ENCODE data around the gene APBB2.

APBB2 gene

GRCh38 chr4:41076481-41076880 lies 137.9 kb downstream of the APBB2 start:
- H3K27me3 ChIP-seq: no peaks in the 10 kb centered on the region
- TF ChIP-seq Cebpa-rat (IDR thresholded peaks at IDR 0.05): no peak
- H3K9ac ChIP-seq: no peak overlapping the region
- peaks cover 5% of the 10 kb centered on the region for H3K4me1 ChIP-seq
- H3K4me2 ChIP-seq: no peak overlapping the region
- H3K36me3 ChIP-seq: no peaks in the 10 kb centered on the region
- no peak overlapping the region for H3K27ac ChIP-seq
- H3K9me3 ChIP-seq: no peaks in the 10 kb centered on the region
- no peak overlapping the region for H3K4me3 ChIP-seq
- no peaks in the 10 kb centered on the region for H4K20me1 ChIP-seq

- TF ChIP-seq Cebpa-rat (IDR thresholded peaks at IDR 0.05): no peak
- H3K4me3 ChIP-seq: no peak overlapping the region
- no peaks in the 10 kb centered on the region for H4K20me1 ChIP-seq
- no peak overlapping the region for H3K9ac ChIP-seq
- H3K9me3 ChIP-seq: no peaks in the 10 kb centered on the region
- H3K36me3 ChIP-seq: no peaks in the 10 kb centered on the region
- H3K27ac ChIP-seq: no peak overlapping the region
- H3K4me2 ChIP-seq: no peak overlapping the region
- H3K27me3 ChIP-seq: no peaks in the 10 kb centered on the region
- peaks cover 5% of the 10 kb centered on the region for H3K4me1 ChIP-seq
Observed at GRCh38 chr4:41074215-41074614, 140.1 kb downstream of the APBB2 start.

GRCh38 chr4:41072021-41072777 lies 142.1 kb downstream of the APBB2 start:
- H3K27me3 ChIP-seq: no peaks in the 10 kb centered on the region
- H3K27ac ChIP-seq: no peak overlapping the region
- H3K9me3 ChIP-seq: no peaks in the 10 kb centered on the region
- H4K20me1 ChIP-seq: no peaks in the 10 kb centered on the region
- peaks cover 5% of the 10 kb centered on the region for H3K4me1 ChIP-seq
- TF ChIP-seq Cebpa-rat (IDR thresholded peaks at IDR 0.05): no peak
- H3K4me2 ChIP-seq: no peak overlapping the region
- no peak overlapping the region for H3K4me3 ChIP-seq
- no peak overlapping the region for H3K9ac ChIP-seq
- no peaks in the 10 kb centered on the region for H3K36me3 ChIP-seq

DNA sequence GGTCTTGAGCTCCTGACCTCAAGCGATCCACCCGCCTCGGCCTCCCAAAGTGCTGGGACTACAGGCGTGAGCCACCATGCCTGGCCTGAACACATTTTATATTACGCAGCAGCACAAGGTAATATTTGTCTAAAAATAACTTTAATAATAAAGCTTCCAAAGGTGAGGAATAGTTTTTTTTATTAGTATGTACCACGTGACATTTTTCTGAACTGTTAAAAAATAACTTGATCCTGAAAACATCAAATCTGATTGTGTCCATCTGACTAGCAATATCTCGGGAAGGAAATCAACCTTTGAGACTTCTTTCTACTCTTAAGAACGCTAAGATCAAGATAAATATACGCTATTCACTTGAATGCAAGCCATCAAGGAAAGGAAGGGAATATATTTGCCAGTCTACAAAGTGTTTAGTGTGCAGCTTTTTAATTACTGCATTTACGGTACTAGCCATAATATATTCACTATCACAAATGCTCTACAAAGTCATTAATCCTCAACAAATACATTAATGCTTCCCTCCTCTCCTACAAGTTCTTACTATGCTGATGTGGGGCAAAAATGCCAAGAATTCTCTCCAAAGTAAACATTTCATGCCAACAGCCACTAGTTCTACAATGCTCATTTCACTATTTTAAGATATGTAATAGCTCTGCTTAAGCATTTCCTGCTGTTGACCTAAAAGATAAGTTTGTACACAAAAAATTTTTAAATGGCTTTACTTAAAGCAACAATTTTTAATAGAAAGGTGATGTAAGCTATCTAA lies 143.6 kb downstream of the APBB2 start:
- H3K4me2 ChIP-seq: no peak overlapping the region
- H3K36me3 ChIP-seq: no peaks in the 10 kb centered on the region
- H3K9me3 ChIP-seq: no peaks in the 10 kb centered on the region
- H3K27me3 ChIP-seq: no peaks in the 10 kb centered on the region
- peaks cover 5% of the 10 kb centered on the region for H3K4me1 ChIP-seq
- TF ChIP-seq Cebpa-rat (IDR thresholded peaks at IDR 0.05): no peak
- H4K20me1 ChIP-seq: no peaks in the 10 kb centered on the region
- no peak overlapping the region for H3K9ac ChIP-seq
- no peak overlapping the region for H3K27ac ChIP-seq
- no peak overlapping the region for H3K4me3 ChIP-seq

GRCh38 chr4:41069838-41070237 lies 144.5 kb downstream of the APBB2 start:
- no peaks in the 10 kb centered on the region for H3K36me3 ChIP-seq
- peaks cover 5% of the 10 kb centered on the region for H3K4me1 ChIP-seq
- H3K9ac ChIP-seq: no peak overlapping the region
- no peak for TF ChIP-seq Cebpa-rat (IDR thresholded peaks at IDR 0.05)
- no peak overlapping the region for H3K4me3 ChIP-seq
- no peaks in the 10 kb centered on the region for H3K9me3 ChIP-seq
- H3K27me3 ChIP-seq: no peaks in the 10 kb centered on the region
- no peak overlapping the region for H3K4me2 ChIP-seq
- H4K20me1 ChIP-seq: no peaks in the 10 kb centered on the region
- no peak overlapping the region for H3K27ac ChIP-seq

- Histone ChIP-seq H3K4me1 (peaks cover 4% of the 10 kb centered on the region), H3K36me3 (no peaks in the 10 kb centered on the region), H4K20me1 (no peaks in the 10 kb centered on the region), H3K27me3 (no peaks in the 10 kb centered on the region), H3K27ac (no peak overlapping the region), H3K9me3 (no peaks in the 10 kb centered on the region), H3K4me3 (no peak overlapping the region), H3K9ac (no peak overlapping the region), H3K4me2 (no peak overlapping the region)
- no peak for TF ChIP-seq Cebpa-rat (IDR thresholded peaks at IDR 0.05)
Observed at GRCh38 chr4:41069257-41069656, 145.1 kb downstream of the APBB2 start.

- no peak for TF ChIP-seq Cebpa-rat (IDR thresholded peaks at IDR 0.05)
- Histone ChIP-seq H3K9ac (no peak overlapping the region), H3K4me3 (no peak overlapping the region), H4K20me1 (no peaks in the 10 kb centered on the region), H3K27ac (no peak overlapping the region), H3K36me3 (no peaks in the 10 kb centered on the region), H3K4me1 (no peaks in the 10 kb centered on the region), H3K27me3 (no peaks in the 10 kb centered on the region), H3K4me2 (no peak overlapping the region), H3K9me3 (no peaks in the 10 kb centered on the region)
Observed at GRCh38 chr4:41067369-41067768, 147.0 kb downstream of the APBB2 start.

DNA sequence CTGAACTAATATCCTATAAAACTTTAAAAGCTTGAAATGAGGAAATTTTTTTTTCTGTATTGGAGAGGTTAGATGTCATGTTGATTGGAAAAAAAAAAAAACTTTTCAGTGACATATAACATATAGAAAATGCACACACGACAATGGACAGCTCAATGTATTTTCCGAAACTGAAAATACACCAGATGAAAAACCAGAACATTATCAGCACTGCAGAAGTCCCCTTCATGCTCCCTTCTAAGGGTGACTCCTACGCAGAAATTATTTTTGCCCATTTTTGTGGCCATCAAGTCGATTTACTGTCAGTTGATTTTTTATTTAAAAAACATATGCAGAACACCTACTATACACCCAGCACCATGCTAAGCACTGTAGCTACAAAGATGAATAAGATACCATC lies 148.3 kb downstream of the APBB2 start:
- TF ChIP-seq Cebpa-rat (IDR thresholded peaks at IDR 0.05): no peak
- no peak overlapping the region for H3K27ac ChIP-seq
- no peak overlapping the region for H3K4me2 ChIP-seq
- H3K27me3 ChIP-seq: no peaks in the 10 kb centered on the region
- H3K9me3 ChIP-seq: no peaks in the 10 kb centered on the region
- H3K4me1 ChIP-seq: no peaks in the 10 kb centered on the region
- no peak overlapping the region for H3K9ac ChIP-seq
- no peak overlapping the region for H3K4me3 ChIP-seq
- H4K20me1 ChIP-seq: no peaks in the 10 kb centered on the region
- H3K36me3 ChIP-seq: no peaks in the 10 kb centered on the region

DNA sequence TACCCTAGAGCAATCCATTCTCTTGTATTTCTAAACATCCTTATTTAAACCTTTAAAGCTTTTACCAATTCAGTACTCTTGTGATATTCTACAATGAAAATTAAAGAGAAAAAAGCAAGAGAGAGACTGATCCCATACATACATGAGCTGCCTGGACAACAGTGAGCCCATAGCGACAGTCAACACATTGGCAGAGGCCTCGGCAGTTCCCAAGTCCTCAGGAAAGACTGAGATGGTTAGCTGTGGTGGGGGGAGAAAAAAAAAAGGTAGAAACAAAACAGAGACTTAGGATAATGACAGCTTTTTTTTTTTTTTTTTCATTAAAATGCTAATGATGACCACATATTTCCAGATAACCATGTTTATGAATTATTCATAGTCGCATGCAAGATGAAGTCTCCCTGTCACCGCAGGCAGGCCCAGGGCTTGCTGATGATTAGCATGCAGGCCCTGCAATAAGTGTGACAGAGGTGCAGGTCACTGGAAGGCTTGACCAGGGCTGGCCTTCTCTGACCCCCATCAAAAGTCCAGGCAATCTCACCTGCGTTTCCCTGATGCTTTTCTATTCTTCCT lies 148.8 kb downstream of the APBB2 start:
- H3K9me3 ChIP-seq: no peaks in the 10 kb centered on the region
- H3K36me3 ChIP-seq: no peaks in the 10 kb centered on the region
- no peak overlapping the region for H3K27ac ChIP-seq
- H3K9ac ChIP-seq: no peak overlapping the region
- no peaks in the 10 kb centered on the region for H3K27me3 ChIP-seq
- no peak overlapping the region for H3K4me2 ChIP-seq
- H4K20me1 ChIP-seq: no peaks in the 10 kb centered on the region
- H3K4me3 ChIP-seq: no peak overlapping the region
- no peaks in the 10 kb centered on the region for H3K4me1 ChIP-seq
- TF ChIP-seq Cebpa-rat (IDR thresholded peaks at IDR 0.05): no peak

DNA sequence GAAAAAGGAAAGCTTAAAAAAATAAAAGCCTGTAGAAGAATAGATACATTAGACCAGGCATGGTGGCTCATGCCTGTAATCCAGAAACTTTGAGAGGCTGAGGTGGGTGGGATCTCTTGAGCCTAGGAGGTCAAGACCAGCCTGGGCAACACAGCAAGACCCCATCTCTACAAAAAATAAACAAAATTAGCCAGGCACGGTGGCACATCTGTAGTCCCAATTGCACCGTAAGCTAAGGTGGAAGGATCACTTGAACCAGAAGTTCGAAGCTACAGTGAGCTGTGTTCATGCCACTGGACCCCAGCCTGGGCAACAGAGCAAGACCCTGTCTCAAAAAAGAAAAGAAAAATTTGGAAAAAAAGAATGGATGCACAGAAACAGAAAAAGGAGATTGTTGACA lies 149.4 kb downstream of the APBB2 start:
- Histone ChIP-seq H3K4me1 (no peaks in the 10 kb centered on the region), H3K27ac (no peak overlapping the region), H4K20me1 (no peaks in the 10 kb centered on the region), H3K9me3 (peaks cover 2% of the 10 kb centered on the region), H3K4me3 (no peak overlapping the region), H3K36me3 (no peaks in the 10 kb centered on the region), H3K9ac (no peak overlapping the region), H3K4me2 (no peak overlapping the region), H3K27me3 (no peaks in the 10 kb centered on the region)
- no peak for TF ChIP-seq Cebpa-rat (IDR thresholded peaks at IDR 0.05)
